H9 (cell line): ENCODE results near the gene KIF6. TPM values are rescaled to one million over a fixed set of nuclear protein-coding genes. Genes with fewer than 3 reads are reported as not detected.

Experiments used
- DNase-seq: peaks from one replicate; pipeline ENCODE4 v3.0.0-alpha.2; 2017
- H2AFZ ChIP-seq: one replicate; pipeline ENCODE4 v1.6.1; 2013; ENCODE audit warnings: mild to moderate bottlenecking, low read length, control low read depth, moderate library complexity
- H2AK5ac ChIP-seq: 2 replicates; pipeline ENCODE4 v1.6.1; 2013; ENCODE audit warnings: low read length, control low read depth, mixed read lengths; ENCODE audit not compliant: insufficient read length
- H2BK120ac ChIP-seq: one replicate; pipeline ENCODE4 v1.6.1; 2013; ENCODE audit warnings: low read depth, mild to moderate bottlenecking, low read length, control low read depth, inconsistent platforms; ENCODE audit not compliant: poor library complexity, severe bottlenecking
- H2BK12ac ChIP-seq: 2 replicates; pipeline ENCODE4 v1.6.1; 2013; ENCODE audit warnings: low read length, control low read depth, mixed read lengths, low read depth; ENCODE audit not compliant: insufficient read length
- H2BK15ac ChIP-seq: 2 replicates; pipeline ENCODE4 v1.6.1; 2013; ENCODE audit warnings: low read depth, low read length, control low read depth
- H2BK20ac ChIP-seq: one replicate; pipeline ENCODE4 v1.6.1; 2013; ENCODE audit warnings: low read depth, mild to moderate bottlenecking, low read length, control low read depth, inconsistent platforms; ENCODE audit not compliant: poor library complexity, severe bottlenecking
- H2BK5ac ChIP-seq: 2 replicates; pipeline ENCODE4 v1.6.1; 2013; ENCODE audit warnings: low read length, control low read depth, mixed read lengths; ENCODE audit not compliant: insufficient read length
- H3K14ac ChIP-seq: 2 replicates; pipeline ENCODE4 v1.6.1; 2013; ENCODE audit warnings: low read length, control low read depth; ENCODE audit not compliant: insufficient read depth
- H3K18ac ChIP-seq: 2 replicates; pipeline ENCODE4 v1.6.1; 2013; ENCODE audit warnings: low read depth, mild to moderate bottlenecking, mixed read lengths, low read length, control low read depth; ENCODE audit not compliant: insufficient read length
- H3K23ac ChIP-seq: 2 replicates; pipeline ENCODE4 v1.6.1; 2013; ENCODE audit warnings: low read length, control low read depth, mixed read lengths, low read depth; ENCODE audit not compliant: insufficient read length
- H3K23me2 ChIP-seq: 2 replicates; pipeline ENCODE4 v1.6.1; 2013; ENCODE audit warnings: low read depth, mild to moderate bottlenecking, mixed read lengths, low read length, control low read depth; ENCODE audit not compliant: insufficient read length, poor library complexity, severe bottlenecking
- H3K27ac ChIP-seq: 2 replicates; pipeline ENCODE4 v1.5.1; 2013; ENCODE audit warnings: low read length, control low read depth, mixed read lengths, low read depth; ENCODE audit not compliant: insufficient read length
- H3K27me3 ChIP-seq: 2 replicates; pipeline ENCODE4 v1.6.1; 2013; ENCODE audit warnings: low read length, control low read depth, inconsistent platforms; ENCODE audit not compliant: insufficient read depth
- H3K4ac ChIP-seq: 2 replicates; pipeline ENCODE4 v1.6.1; 2013; ENCODE audit warnings: low read depth, mild to moderate bottlenecking, control low read depth, inconsistent platforms, low read length, moderate library complexity
- H3K4me1 ChIP-seq: 2 replicates; pipeline ENCODE4 v1.6.1; 2013; ENCODE audit warnings: low read length, control low read depth, inconsistent platforms; ENCODE audit not compliant: insufficient read depth
- H3K4me2 ChIP-seq: 2 replicates; pipeline ENCODE4 v1.6.1; 2013; ENCODE audit warnings: low read length, control low read depth, mixed read lengths; ENCODE audit not compliant: insufficient read length, insufficient read depth
- H3K56ac ChIP-seq: 2 replicates; pipeline ENCODE4 v1.6.1; 2013; ENCODE audit warnings: low read depth, mild to moderate bottlenecking, mixed read lengths, low read length, control low read depth; ENCODE audit not compliant: insufficient read length
- H3K79me1 ChIP-seq: 2 replicates; pipeline ENCODE4 v1.6.1; 2013; ENCODE audit warnings: low read depth, mild to moderate bottlenecking, moderate library complexity, low read length, control low read depth, inconsistent platforms; ENCODE audit not compliant: insufficient read depth, poor library complexity, severe bottlenecking
- H3K79me2 ChIP-seq: 2 replicates; pipeline ENCODE4 v1.6.1; 2013; ENCODE audit warnings: low read length, control low read depth, inconsistent platforms; ENCODE audit not compliant: insufficient read depth
- H3K9ac ChIP-seq: 2 replicates; pipeline ENCODE4 v1.6.1; 2013; ENCODE audit warnings: low read length, control low read depth, mixed read lengths; ENCODE audit not compliant: insufficient read length; ENCODE audit errors: extremely low read depth
- H3K9me3 ChIP-seq: one replicate; pipeline ENCODE4 v1.6.1; 2013; ENCODE audit warnings: low read depth, low read length, inconsistent platforms; ENCODE audit not compliant: control insufficient read depth
- H3T11ph ChIP-seq: one replicate; pipeline ENCODE4 v1.6.1; 2013; ENCODE audit warnings: mild to moderate bottlenecking, low read length, control low read depth, inconsistent platforms
- H4K20me1 ChIP-seq: one replicate; pipeline ENCODE4 v1.6.1; 2013; ENCODE audit not compliant: control insufficient read depth, insufficient read length, insufficient read depth
- H4K5ac ChIP-seq: 2 replicates; pipeline ENCODE4 v1.6.1; 2013; ENCODE audit warnings: low read depth, mild to moderate bottlenecking, mixed read lengths, low read length, control low read depth; ENCODE audit not compliant: insufficient read length
- H4K8ac ChIP-seq: replicated peaks from 2 replicates; pipeline ENCODE4 v1.6.1; 2013; ENCODE audit warnings: low read length, control low read depth, mixed read lengths, low read depth; ENCODE audit not compliant: insufficient read length
- H4K91ac ChIP-seq: 2 replicates; pipeline ENCODE4 v1.6.1; 2013; ENCODE audit warnings: low read depth, mild to moderate bottlenecking, moderate library complexity, mixed read lengths, low read length, control low read depth; ENCODE audit not compliant: insufficient read length
- H3K27ac Mint-ChIP-seq, 3 experiments: 2 replicates in 2 of 3; 3 replicates in 1 of 3; pipeline ENCODE4 v1.8.0; 2020 to 2021; ENCODE audit warnings: mixed read lengths in 3 of 3, mild to moderate bottlenecking in 1 of 3, moderate library complexity in 1 of 3
- H3K27me3 Mint-ChIP-seq: 2 replicates; pipeline ENCODE4 v1.8.0; 2021; ENCODE audit warnings: low read depth, mild to moderate bottlenecking, moderate library complexity, mixed read lengths
- H3K36me3 Mint-ChIP-seq, 3 experiments: 2 replicates in 2 of 3; 3 replicates in 1 of 3; pipeline ENCODE4 v1.8.0; 2020 to 2021; ENCODE audit warnings: low read depth in 3 of 3, mixed read lengths in 3 of 3; ENCODE audit not compliant: insufficient read depth in 1 of 3
- H3K4me1 Mint-ChIP-seq, 2 experiments: 2 replicates each; pipeline ENCODE4 v1.8.0; 2020; ENCODE audit warnings: mixed read lengths in 2 of 2
- H3K4me3 Mint-ChIP-seq, 2 experiments: 2 replicates in 1 of 2; 3 replicates in 1 of 2; pipeline ENCODE4 v1.8.0; 2020 to 2021; ENCODE audit warnings: mild to moderate bottlenecking in 2 of 2, mixed read lengths in 2 of 2, moderate library complexity in 1 of 2
- H3K9me3 Mint-ChIP-seq, 2 experiments: 2 replicates in 1 of 2; 3 replicates in 1 of 2; pipeline ENCODE4 v1.8.0; 2020; ENCODE audit warnings: mild to moderate bottlenecking in 2 of 2, mixed read lengths in 2 of 2, moderate library complexity in 1 of 2
- WGBS: extraction: QIAGEN DNeasy Blood & Tissue Kit; methylation state at CpG from one replicate; pipeline ENCODE4 v1.1.7; 2013; ENCODE audit warnings: missing lambda C conversion rate, low lambda C conversion rate, mixed read lengths; ENCODE audit not compliant: insufficient read length; ENCODE audit errors: extremely low coverage; 5-methylcytosine and 5-hydroxymethylcytosine counted together
- total RNA-seq: library from RNA; stranded (reverse); gene quantifications from 2 replicates; pipeline ENCODE4 v1.2.1, GENCODE V29; 2021
- TF ChIP-seq, protein P1 (sequence below): fragments of 200-600 bp; sonication (generic); conservative IDR thresholded peaks from 3 replicates; pipeline ENCODE4 v1.8.0; 2021; ENCODE audit warnings: antibody characterized with exemption, mild to moderate bottlenecking

Gene KIF6
- total RNA-seq, 1 experiment from 2014 or later, result 0.63 TPM

DNA sequence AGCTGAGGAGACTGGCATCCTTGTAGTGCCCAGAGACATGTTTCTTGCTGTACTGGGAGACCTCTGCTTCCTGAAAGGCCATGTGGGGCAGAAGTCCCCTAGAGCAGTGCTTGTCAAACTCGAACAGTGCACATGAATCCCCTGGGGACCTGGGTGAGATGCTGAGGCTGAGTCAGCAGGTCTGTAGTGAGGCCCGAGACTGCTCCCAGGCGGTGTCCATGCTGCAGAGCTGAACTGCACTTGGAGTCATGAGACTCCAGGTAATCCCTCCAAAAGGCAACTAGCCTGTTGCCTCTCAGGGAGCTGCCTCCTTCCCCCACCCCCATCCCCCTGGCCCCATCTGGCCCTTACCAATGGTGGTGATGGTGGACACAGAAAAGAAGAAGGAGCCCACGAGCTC lies 414.7 kb downstream of the KIF6 start:
- Histone ChIP-seq H2BK5ac (no peak overlapping the region), H3K27ac (no peak overlapping the region), H3K18ac (no peak overlapping the region), H4K91ac (no peak overlapping the region), H3K4me2 (no peak overlapping the region), H3K4ac (no peak overlapping the region), H3K9me3 (no peaks in the 10 kb centered on the region), H2BK20ac (no peak overlapping the region), H3K56ac (no peak overlapping the region), H2BK15ac (no peak overlapping the region), H2BK12ac (no peak overlapping the region), H4K20me1 (no peaks in the 10 kb centered on the region), H2AFZ (no peak overlapping the region), H3K9ac (no peak overlapping the region), H3K79me1 (no peaks in the 10 kb centered on the region), H3K23me2 (peaks cover 10% of the 10 kb centered on the region), H3K79me2 (no peaks in the 10 kb centered on the region), H3K14ac (no peak overlapping the region), H3K23ac (no peak overlapping the region), H4K5ac (no peak overlapping the region), H2BK120ac (no peak overlapping the region), H2AK5ac (no peak overlapping the region), H3T11ph (no peak overlapping the region), H4K8ac (no peak overlapping the region), H3K27me3 (peaks cover 32% of the 10 kb centered on the region), H3K4me1 (no peaks in the 10 kb centered on the region)
- no peak overlapping the region for H3K4me3 Mint-ChIP-seq
- TF ChIP-seq, protein P1, sequence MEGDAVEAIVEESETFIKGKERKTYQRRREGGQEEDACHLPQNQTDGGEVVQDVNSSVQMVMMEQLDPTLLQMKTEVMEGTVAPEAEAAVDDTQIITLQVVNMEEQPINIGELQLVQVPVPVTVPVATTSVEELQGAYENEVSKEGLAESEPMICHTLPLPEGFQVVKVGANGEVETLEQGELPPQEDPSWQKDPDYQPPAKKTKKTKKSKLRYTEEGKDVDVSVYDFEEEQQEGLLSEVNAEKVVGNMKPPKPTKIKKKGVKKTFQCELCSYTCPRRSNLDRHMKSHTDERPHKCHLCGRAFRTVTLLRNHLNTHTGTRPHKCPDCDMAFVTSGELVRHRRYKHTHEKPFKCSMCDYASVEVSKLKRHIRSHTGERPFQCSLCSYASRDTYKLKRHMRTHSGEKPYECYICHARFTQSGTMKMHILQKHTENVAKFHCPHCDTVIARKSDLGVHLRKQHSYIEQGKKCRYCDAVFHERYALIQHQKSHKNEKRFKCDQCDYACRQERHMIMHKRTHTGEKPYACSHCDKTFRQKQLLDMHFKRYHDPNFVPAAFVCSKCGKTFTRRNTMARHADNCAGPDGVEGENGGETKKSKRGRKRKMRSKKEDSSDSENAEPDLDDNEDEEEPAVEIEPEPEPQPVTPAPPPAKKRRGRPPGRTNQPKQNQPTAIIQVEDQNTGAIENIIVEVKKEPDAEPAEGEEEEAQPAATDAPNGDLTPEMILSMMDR, result no peak
- DNase-seq, result no peak
- no peak overlapping the region for H3K27ac Mint-ChIP-seq
- no peaks in the 10 kb centered on the region for H3K9me3 Mint-ChIP-seq
- peaks cover 57% of the 10 kb centered on the region for H3K27me3 Mint-ChIP-seq
- H3K4me1 Mint-ChIP-seq, result peaks cover 4 to 9% of the 10 kb centered on the region in 2 experiments
- H3K36me3 Mint-ChIP-seq, result no peaks in the 10 kb centered on the region
- WGBS, result no CpG with 5 or more reads among the region's 4 CpGs
